Measurements from ENCODE around the gene IL22RA1. TPM values are rescaled to one million over a fixed set of nuclear protein-coding genes. Genes with fewer than 3 reads are reported as not detected.

Gene IL22RA1
- total RNA-seq, 4 donors from 2014 or later: 16.6 to 36.4 (median 27.8) TPM

- Histone ChIP-seq H3K27ac (no peak overlapping the region), H3K27me3 (no peaks in the 10 kb centered on the region), H3K4me1 (no peaks in the 10 kb centered on the region), H3K9me3 (no peaks in the 10 kb centered on the region), H3K36me3 (peaks cover 26% of the 10 kb centered on the region), H3K4me3 (no peak overlapping the region)
- DNase-seq (ENCODE audit: low spot score in 2 of 2): peak in 1 of 2 donors; percentile 24
- TF ChIP-seq POLR2AphosphoS5 (IDR thresholded peaks at IDR 0.05) (no peak), CTCF (IDR thresholded peaks at IDR 0.05) (no peak), EP300 (IDR thresholded peaks at IDR 0.05) (no peak), POLR2A (IDR thresholded peaks at IDR 0.05) (no peak)
- WGBS: 88% methylated on average over 5 of the region's 5 CpGs
These were observed 16.4 kb upstream of the IL22RA1 start for GRCh38 chr1:24159366-24159765.

- no peaks in the 10 kb centered on the region for H3K4me1 ChIP-seq
- 80% methylated on average over 5 of the region's 6 CpGs for WGBS
- no peak overlapping the region for H3K27ac ChIP-seq
- DNase-seq (ENCODE audit: low spot score in 2 of 2): no peak
- peaks cover 26% of the 10 kb centered on the region for H3K36me3 ChIP-seq
- H3K9me3 ChIP-seq: no peaks in the 10 kb centered on the region
- H3K4me3 ChIP-seq: no peak overlapping the region
- H3K27me3 ChIP-seq: peaks cover 2% of the 10 kb centered on the region
- TF ChIP-seq EP300 (IDR thresholded peaks at IDR 0.05) (no peak), POLR2A (IDR thresholded peaks at IDR 0.05) (no peak), POLR2AphosphoS5 (IDR thresholded peaks at IDR 0.05) (no peak), CTCF (IDR thresholded peaks at IDR 0.05) (no peak)
These were observed 15.1 kb upstream of the IL22RA1 start for GRCh38 chr1:24157918-24158481.

GRCh38 chr1:24156542-24157260, 13.8 kb upstream of the IL22RA1 start:
- 92% methylated on average over 18 of the region's 18 CpGs for whole genome bisulfite sequencing
- no peak for DNase-seq (ENCODE audit: low spot score in 2 of 2)

GRCh38 chr1:24155011-24155782, 12.3 kb upstream of the IL22RA1 start:
- H3K27ac ChIP-seq: no peak overlapping the region
- peaks cover 23% of the 10 kb centered on the region for H3K36me3 ChIP-seq
- no peak for DNase-seq (ENCODE audit: low spot score in 2 of 2)
- peaks cover 7% of the 10 kb centered on the region for H3K27me3 ChIP-seq
- TF ChIP-seq POLR2AphosphoS5 (IDR thresholded peaks at IDR 0.05) (no peak), POLR2A (IDR thresholded peaks at IDR 0.05) (no peak), CTCF (IDR thresholded peaks at IDR 0.05) (no peak), EP300 (IDR thresholded peaks at IDR 0.05) (no peak)
- H3K9me3 ChIP-seq: no peaks in the 10 kb centered on the region
- 45% methylated on average over 10 of the region's 11 CpGs for WGBS
- no peak overlapping the region for H3K4me3 ChIP-seq
- H3K4me1 ChIP-seq: peaks cover 10% of the 10 kb centered on the region

More at GRCh38 chr1:24156542-24157260, 13.8 kb upstream of the IL22RA1 start:
- no peak overlapping the region for H3K4me3 ChIP-seq
- H3K36me3 ChIP-seq: peaks cover 26% of the 10 kb centered on the region
- peaks cover 7% of the 10 kb centered on the region for H3K27me3 ChIP-seq
- no peaks in the 10 kb centered on the region for H3K4me1 ChIP-seq
- no peaks in the 10 kb centered on the region for H3K9me3 ChIP-seq
- H3K27ac ChIP-seq: no peak overlapping the region
- TF ChIP-seq POLR2A (IDR thresholded peaks at IDR 0.05): no peak
- TF ChIP-seq CTCF (IDR thresholded peaks at IDR 0.05): no peak
- no peak for TF ChIP-seq POLR2AphosphoS5 (IDR thresholded peaks at IDR 0.05)
- no peak for TF ChIP-seq EP300 (IDR thresholded peaks at IDR 0.05)

- 69% methylated on average over 8 of the region's 8 CpGs for WGBS
These were observed 11.3 kb upstream of the IL22RA1 start for GRCh38 chr1:24154215-24154614.

More at GRCh38 chr1:24154215-24154614, 11.3 kb upstream of the IL22RA1 start:
- Histone ChIP-seq H3K27me3 (peaks cover 7% of the 10 kb centered on the region), H3K4me1 (peaks cover 18% of the 10 kb centered on the region), H3K36me3 (peaks cover 15% of the 10 kb centered on the region), H3K27ac (no peak overlapping the region), H3K4me3 (no peak overlapping the region), H3K9me3 (no peaks in the 10 kb centered on the region)
- TF ChIP-seq CTCF (IDR thresholded peaks at IDR 0.05) (no peak), POLR2AphosphoS5 (IDR thresholded peaks at IDR 0.05) (no peak), EP300 (IDR thresholded peaks at IDR 0.05) (no peak), POLR2A (IDR thresholded peaks at IDR 0.05) (no peak)
- no peak for DNase-seq (ENCODE audit: low spot score in 2 of 2)
